Neural progenitor cell (in vitro differentiated cells): ENCODE results near the gene ROR2. TPM values are rescaled to one million over a fixed set of nuclear protein-coding genes. Genes with fewer than 3 reads are reported as not detected.

Source experiments
- DNase-seq: peaks from one replicate; pipeline ENCODE4 v3.0.0-alpha.2; 2016; ENCODE audit warnings: low spot score
- H2AFZ ChIP-seq: fragments of 200-600 bp; sonication (generic); replicated peaks from 2 replicates; pipeline ENCODE4 v1.6.1; 2016; ENCODE audit warnings: antibody characterized with exemption
- H3F3A ChIP-seq: fragments of 200-600 bp; sonication (generic); 2 replicates; pipeline ENCODE4 v1.6.1; 2016; ENCODE audit warnings: antibody characterized with exemption, low read depth
- H3K27ac ChIP-seq: fragments of 200-600 bp; sonication (generic); 2 replicates; pipeline ENCODE4 v1.5.1; 2016; ENCODE audit warnings: mild to moderate bottlenecking
- H3K27me3 ChIP-seq: fragments of 200-600 bp; sonication (generic); 2 replicates; pipeline ENCODE4 v1.6.1; 2016; ENCODE audit warnings: mild to moderate bottlenecking, moderate library complexity
- H3K36me3 ChIP-seq: fragments of 200-600 bp; sonication (generic); 2 replicates; pipeline ENCODE4 v1.5.1; 2016
- H3K4me1 ChIP-seq: fragments of 200-600 bp; sonication (generic); 2 replicates; pipeline ENCODE4 v1.6.1; 2016; ENCODE audit warnings: mixed run types
- H3K4me2 ChIP-seq: fragments of 200-600 bp; sonication (generic); 2 replicates; pipeline ENCODE4 v1.6.1; 2016
- H3K4me3 ChIP-seq: fragments of 200-600 bp; sonication (generic); 2 replicates; pipeline ENCODE4 v1.5.1; 2016
- H3K79me2 ChIP-seq: fragments of 200-600 bp; sonication (generic); 2 replicates; pipeline ENCODE4 v1.6.1; 2016; ENCODE audit warnings: low read depth
- H3K9ac ChIP-seq: fragments of 200-600 bp; sonication (generic); 2 replicates; pipeline ENCODE4 v1.6.1; 2016
- H3K9me3 ChIP-seq: fragments of 200-600 bp; sonication (generic); 2 replicates; pipeline ENCODE4 v1.5.1; 2016; ENCODE audit warnings: low read depth
- H4K20me1 ChIP-seq: fragments of 200-600 bp; sonication (generic); 2 replicates; pipeline ENCODE4 v1.6.1; 2016; ENCODE audit warnings: low read depth
- H3K27ac Mint-ChIP-seq: 3 replicates; pipeline ENCODE4 v1.8.0; 2021; ENCODE audit warnings: mixed read lengths
- H3K27me3 Mint-ChIP-seq: 2 replicates; pipeline ENCODE4 v1.8.0; 2022; ENCODE audit warnings: low read depth, mild to moderate bottlenecking, inconsistent platforms, moderate library complexity, mixed read lengths; ENCODE audit not compliant: insufficient read depth
- H3K36me3 Mint-ChIP-seq: 3 replicates; pipeline ENCODE4 v1.8.0; 2021; ENCODE audit warnings: mixed read lengths
- H3K4me1 Mint-ChIP-seq: 3 replicates; pipeline ENCODE4 v1.8.0; 2021; ENCODE audit warnings: mixed read lengths
- H3K4me3 Mint-ChIP-seq: 3 replicates; pipeline ENCODE4 v1.8.0; 2021; ENCODE audit warnings: mild to moderate bottlenecking, moderate library complexity, mixed read lengths
- H3K9me3 Mint-ChIP-seq: 3 replicates; pipeline ENCODE4 v1.8.0; 2020; ENCODE audit warnings: mixed read lengths
- CTCF ChIP-seq: fragments of 200-600 bp; sonication (generic); IDR thresholded peaks from 2 replicates; pipeline ENCODE4 v1.5.1; 2017; ENCODE audit warnings: antibody characterized with exemption, mild to moderate bottlenecking
- EZH2 ChIP-seq: fragments of 200-600 bp; sonication (generic); IDR thresholded peaks from 2 replicates; pipeline ENCODE4 v1.6.1; 2017; ENCODE audit warnings: antibody characterized with exemption, mild to moderate bottlenecking, moderate library complexity
- EZH2phosphoT487 ChIP-seq: fragments of 200-600 bp; sonication (generic); IDR thresholded peaks from 2 replicates; pipeline ENCODE4 v1.6.1; 2017; ENCODE audit warnings: antibody characterized with exemption
- total RNA-seq: library from RNA; depleted of rRNA; stranded (reverse); fragments of >200 nt; gene quantifications from 2 replicates; pipeline ENCODE4 v1.2.3, GENCODE V29; 2015; ENCODE audit warnings: low replicate concordance

Gene ROR2
- total RNA-seq, 1 donor from 2014 or later: 20.1 TPM

GRCh38 chr9:91724609-91725505 lies 225.2 kb downstream of the ROR2 start:
- no peak overlapping the region for H3K9ac ChIP-seq
- peaks cover 27% of the 10 kb centered on the region for H3K36me3 Mint-ChIP-seq
- no peak overlapping the region for H3K4me2 ChIP-seq
- H3K9me3 Mint-ChIP-seq: no peaks in the 10 kb centered on the region
- peaks cover 13% of the 10 kb centered on the region for H3F3A ChIP-seq
- H3K27ac ChIP-seq: no peak overlapping the region
- no peaks in the 10 kb centered on the region for H3K27me3 Mint-ChIP-seq
- no peaks in the 10 kb centered on the region for H3K27me3 ChIP-seq
- H3K27ac Mint-ChIP-seq: peak overlapping the region; percentile 46
- no peaks in the 10 kb centered on the region for H3K4me1 Mint-ChIP-seq
- H3K4me1 ChIP-seq: peaks cover 10% of the 10 kb centered on the region
- H3K4me3 ChIP-seq: no peak overlapping the region
- H3K4me3 Mint-ChIP-seq: no peak overlapping the region
- H3K79me2 ChIP-seq: no peaks in the 10 kb centered on the region
- no peaks in the 10 kb centered on the region for H3K36me3 ChIP-seq
- TF ChIP-seq EZH2 (no peak), EZH2phosphoT487 (no peak), CTCF (no peak)
- no peaks in the 10 kb centered on the region for H3K9me3 ChIP-seq
- H4K20me1 ChIP-seq: no peaks in the 10 kb centered on the region
- DNase-seq: no peak
- no peak overlapping the region for H2AFZ ChIP-seq

DNA sequence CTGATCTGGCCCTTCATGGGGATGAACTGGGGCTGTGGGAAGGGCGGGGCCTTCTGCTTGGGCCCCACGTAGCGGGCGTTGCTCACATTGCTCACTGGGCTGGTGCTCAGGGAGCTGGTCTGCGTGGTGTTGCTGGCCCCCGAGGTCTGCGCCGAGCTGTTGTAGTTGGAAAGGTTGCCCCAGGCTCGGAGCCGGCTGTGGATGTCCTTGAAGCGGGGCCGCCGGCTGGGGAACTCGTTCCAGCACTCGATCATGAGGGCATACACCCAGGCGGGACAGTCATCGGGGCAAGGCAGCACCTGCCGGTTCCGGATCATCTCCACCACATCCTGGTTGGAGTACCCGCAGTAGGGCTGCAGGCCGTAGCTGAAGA lies 226.0 kb downstream of the ROR2 start:
- Histone ChIP-seq H3F3A (peaks cover 13% of the 10 kb centered on the region), H2AFZ (no peak overlapping the region), H3K9ac (no peak overlapping the region), H3K4me3 (no peak overlapping the region), H3K79me2 (no peaks in the 10 kb centered on the region), H3K36me3 (no peaks in the 10 kb centered on the region), H3K4me1 (peaks cover 10% of the 10 kb centered on the region), H3K9me3 (no peaks in the 10 kb centered on the region), H4K20me1 (no peaks in the 10 kb centered on the region), H3K27ac (no peak overlapping the region), H3K4me2 (no peak overlapping the region), H3K27me3 (no peaks in the 10 kb centered on the region)
- H3K27me3 Mint-ChIP-seq: no peaks in the 10 kb centered on the region
- no peak for TF ChIP-seq EZH2phosphoT487
- TF ChIP-seq EZH2: no peak
- TF ChIP-seq CTCF: no peak
- peaks cover 25% of the 10 kb centered on the region for H3K36me3 Mint-ChIP-seq
- no peaks in the 10 kb centered on the region for H3K4me1 Mint-ChIP-seq
- no peak overlapping the region for H3K4me3 Mint-ChIP-seq
- H3K9me3 Mint-ChIP-seq: no peaks in the 10 kb centered on the region
- H3K27ac Mint-ChIP-seq: peak overlapping the region; percentile 46
- DNase-seq: no peak

- H3K27ac Mint-ChIP-seq: peak overlapping the region; percentile 46
- DNase-seq: no peak
- peaks cover 10% of the 10 kb centered on the region for H3K4me1 ChIP-seq
- no peak overlapping the region for H3K4me3 ChIP-seq
- no peak overlapping the region for H3K9ac ChIP-seq
- no peaks in the 10 kb centered on the region for H3K27me3 ChIP-seq
- no peak overlapping the region for H3K27ac ChIP-seq
- no peaks in the 10 kb centered on the region for H3K27me3 Mint-ChIP-seq
- peaks cover 25% of the 10 kb centered on the region for H3K36me3 Mint-ChIP-seq
- peaks cover 13% of the 10 kb centered on the region for H3F3A ChIP-seq
- H3K4me1 Mint-ChIP-seq: no peaks in the 10 kb centered on the region
- TF ChIP-seq CTCF (no peak), EZH2phosphoT487 (no peak), EZH2 (no peak)
- H2AFZ ChIP-seq: no peak overlapping the region
- no peaks in the 10 kb centered on the region for H3K9me3 Mint-ChIP-seq
- no peaks in the 10 kb centered on the region for H3K36me3 ChIP-seq
- H3K79me2 ChIP-seq: no peaks in the 10 kb centered on the region
- H3K4me2 ChIP-seq: no peak overlapping the region
- no peaks in the 10 kb centered on the region for H4K20me1 ChIP-seq
- no peaks in the 10 kb centered on the region for H3K9me3 ChIP-seq
- no peak overlapping the region for H3K4me3 Mint-ChIP-seq
Observed at GRCh38 chr9:91723420-91724067, 226.5 kb downstream of the ROR2 start.
